K562 (cell line): ENCODE measurements around the gene EID2. TPM values are rescaled to one million over a fixed set of nuclear protein-coding genes. Genes with fewer than 3 reads are reported as not detected.

Source experiments
- ATAC-seq: fragments of 200-7000 bp; cut with Tn5 transposase; 3 replicates; pipeline ENCODE4 v1.9.1; 2020; ENCODE audit warnings: moderate library complexity
- BruUV-seq: library from RNA; stranded (reverse); fragments of 400-500 nt; replicated peaks from 2 replicates; lab custom pipeline; 2021; lab: Mats Ljungman, UMichigan
- CTCF ChIA-PET: fragments of 300-600 bp; formaldehyde crosslinking; extraction: SDS; loops from one replicate; lab custom pipeline; 2021; ENCODE audit warnings: low intra/inter-chr PET ratio; lab: Yijun Ruan, JAX
- POLR2A ChIA-PET: fragments of 300-600, 350-650 bp; sonication (Branson Sonifier 250); formaldehyde crosslinking; extraction: SDS; loops from one replicate; lab custom pipeline; 2021; ENCODE audit warnings: antibody characterized with exemption, inconsistent platforms; lab: Yijun Ruan, JAX
- DNase-seq, 4 experiments: peaks; one replicate each; pipeline versions ENCODE4 v3.0.0 to v3.0.0-alpha.2; 2011 to 2018; ENCODE audit warnings: low spot score in 3 of 4, mixed read lengths in 3 of 4; ENCODE audit errors: extremely low read depth in 1 of 4
- FAIRE-seq: peaks from 2 replicates; lab custom pipeline; 2011; peaks lifted over from hg19 to GRCh38; lab: Jason Lieb, UNC
- H2AFZ ChIP-seq: 2 replicates; pipeline ENCODE4 v1.6.0; 2011; ENCODE audit warnings: low read depth, low read length, control low read depth, inconsistent platforms
- H3K27ac ChIP-seq: fragments of 200-600 bp; 3 replicates; pipeline ENCODE4 v1.8.0; 2011; ENCODE audit warnings: low read depth, mild to moderate bottlenecking, control low read depth, inconsistent platforms, low read length, moderate library complexity, mixed read lengths; ENCODE audit errors: extremely low read depth
- H3K27me3 ChIP-seq, 2 experiments: fragments of 300-600 bp in 1 of 2; 2 replicates in 1 of 2; 3 replicates in 1 of 2; pipeline versions ENCODE4 v1.6.0 to v1.8.0; 2011; ENCODE audit warnings: inconsistent platforms in 2 of 2, low read length in 2 of 2, mild to moderate bottlenecking in 1 of 2, mixed read lengths in 1 of 2, moderate library complexity in 1 of 2; ENCODE audit not compliant: control insufficient read depth in 2 of 2, insufficient read depth in 2 of 2
- H3K36me3 ChIP-seq: fragments of 300-600 bp; 3 replicates; pipeline ENCODE4 v1.8.0; 2011; ENCODE audit warnings: mild to moderate bottlenecking, low read length, inconsistent platforms; ENCODE audit not compliant: control insufficient read depth, insufficient read depth
- H3K4me1 ChIP-seq, 2 experiments: fragments of 200-600 bp in 1 of 2; replicated peaks in 1 of 2; 2 replicates in 1 of 2; 3 replicates in 1 of 2; pipeline versions ENCODE4 v1.5.1 to v1.8.0; 2011; ENCODE audit warnings: inconsistent platforms in 2 of 2, low read length in 2 of 2, mild to moderate bottlenecking in 1 of 2, mixed read lengths in 1 of 2, moderate library complexity in 1 of 2; ENCODE audit not compliant: control insufficient read depth in 2 of 2, insufficient read depth in 2 of 2
- H3K4me2 ChIP-seq: 2 replicates; pipeline ENCODE4 v1.6.1; 2011; ENCODE audit warnings: low read length, control low read depth, inconsistent platforms, mixed read lengths; ENCODE audit not compliant: insufficient read depth
- H3K4me3 ChIP-seq: fragments of 200-600 bp; sonication (generic), shearing (Covaris generic); 2 replicates; pipeline ENCODE4 v1.5.1; 2016; ENCODE audit warnings: control low read depth, inconsistent platforms
- H3K79me2 ChIP-seq: fragments of 200-600 bp; 3 replicates; pipeline ENCODE4 v1.8.0; 2011; ENCODE audit warnings: low read length, inconsistent platforms; ENCODE audit not compliant: control insufficient read depth, insufficient read depth
- H3K9ac ChIP-seq, 2 experiments: 2 replicates each; pipeline versions ENCODE4 v1.6.0 to v1.6.1; 2011; ENCODE audit warnings: low read depth in 2 of 2, low read length in 2 of 2, control low read depth in 1 of 2, inconsistent platforms in 1 of 2, mild to moderate bottlenecking in 1 of 2, mixed read lengths in 1 of 2; ENCODE audit not compliant: insufficient read depth in 1 of 2
- H3K9me1 ChIP-seq: one replicate; pipeline ENCODE4 v1.6.0; 2011; ENCODE audit warnings: inconsistent platforms, mild to moderate bottlenecking, low read length, moderate library complexity; ENCODE audit not compliant: control insufficient read depth, insufficient read depth
- H3K9me3 ChIP-seq: replicated peaks from 2 replicates; pipeline ENCODE4 v1.5.1; 2011; ENCODE audit warnings: low read depth, low read length, inconsistent platforms; ENCODE audit not compliant: control insufficient read depth, insufficient read depth
- H4K20me1 ChIP-seq: replicated peaks from 2 replicates; pipeline ENCODE4 v1.6.1; 2011; ENCODE audit warnings: low read length, inconsistent platforms, mixed read lengths; ENCODE audit not compliant: control insufficient read depth, insufficient read depth
- ATF7 ChIP-seq: fragments of 450-650 bp; IDR thresholded peaks from 2 replicates; pipeline ENCODE4 v1.7.1; 2014; ENCODE audit warnings: mild to moderate bottlenecking, moderate library complexity
- FOXK2 ChIP-seq, 2 experiments: fragments of 450-650 bp; IDR thresholded peaks in 1 of 2; conservative IDR thresholded peaks in 1 of 2; 2 replicates each; pipeline ENCODE4 v1.6.1; 2016; ENCODE audit warnings: low read depth in 2 of 2, mild to moderate bottlenecking in 1 of 2
- VEZF1 ChIP-seq: fragments of 200-800 bp; sonication (Bioruptor generic); IDR thresholded peaks from 2 replicates; pipeline ENCODE4 v1.6.1; 2017; ENCODE audit warnings: missing genetic modification characterization, missing compliant biosample characterization
- ZBTB33 ChIP-seq: sonication (generic); formaldehyde crosslinking; IDR thresholded peaks from 2 replicates; pipeline ENCODE4 v1.8.1; 2023; ENCODE audit warnings: mild to moderate bottlenecking, missing genetic modification reagents
- ZNF740 ChIP-seq, 3 experiments: fragments of 200-800 bp in 1 of 3; sonication (Bioruptor generic) in 1 of 3; sonication (generic) in 1 of 3; formaldehyde crosslinking in 1 of 3; IDR thresholded peaks; 2 replicates each; pipeline versions ENCODE4 v1.6.1 to v1.8.0; 2016 to 2022; ENCODE audit warnings: mild to moderate bottlenecking in 2 of 3, missing compliant biosample characterization in 2 of 3, missing genetic modification characterization in 2 of 3, missing genetic modification reagents in 1 of 3
- WGBS: fragments of 100-300 bp; shearing (Covaris generic); methylation state at CpG from one replicate; pipeline ENCODE4 v1.1.6; 2016; ENCODE audit warnings: low coverage, mixed read lengths; ENCODE audit not compliant: insufficient coverage; ENCODE audit errors: missing lambda C conversion rate; 5-methylcytosine and 5-hydroxymethylcytosine counted together
- in situ Hi-C: fragments of 300-500 bp; cut with MboI; formaldehyde crosslinking; loops from 4 replicates; pipeline ENCODE4 v1.15.0; 2018; ENCODE audit warnings: inconsistent platforms, mixed read lengths
- intact Hi-C: fragments of 100-400 bp; cut with micrococcal nuclease; formaldehyde crosslinking; loops from 2 replicates; pipeline ENCODE4 v1.14.2; 2022
- polyA plus RNA-seq, 8 experiments: library from polyadenylated mRNA; depleted of rRNA in 4 of 8; stranded (reverse) in 5 of 8; unstranded in 3 of 8; fragments of >200 nt; fragmentation: Nextera tagmentation in 2 of 8; fragmentation: Illumina TruSeq in 1 of 8; extraction: Ambion mirVana in 2 of 8; extraction: Trizol in 1 of 8; gene quantifications; 2 replicates each; pipeline versions ENCODE4 v1.2.1 to v1.2.3, GENCODE V29; 2011 to 2014; ENCODE audit warnings: inconsistent platforms in 1 of 8, missing spikeins in 1 of 8
- total RNA-seq, 7 experiments: library from RNA; depleted of rRNA in 6 of 7; stranded (reverse); fragments of >200 nt in 6 of 7; fragmentation: Illumina TruSeq in 2 of 7; extraction: Trizol in 2 of 7; gene quantifications; 2 replicates each; pipeline versions ENCODE4 v1.2.1 to v1.2.3, GENCODE V29; 2011 to 2021; ENCODE audit warnings: low replicate concordance in 1 of 7
- TF ChIP-seq, protein P1 (sequence below): fragments of 150-350 bp; conservative IDR thresholded peaks from 2 replicates; pipeline ENCODE4 v1.6.1; 2014; ENCODE audit warnings: low read length

Gene EID2
- total and polyA plus RNA-seq, 9 of the 15 experiments (the other 6 are each of a cell fraction or from before 2014, with no cell fraction given): 2.5 to 18.5 (median 11.3) TPM

GRCh38 chr19:39499932-39500331, 40.0 kb downstream of the EID2 start (continued):
- TF ChIP-seq ZNF740 (CRISPR knock-in tag; IDR thresholded peaks at IDR 0.05): 0 out of 2 replicates have a peak, but pooled peaks have one; percentile 18
- no peak for TF ChIP-seq ZNF740 (tag; IDR thresholded peaks at IDR 0.05)

DNA sequence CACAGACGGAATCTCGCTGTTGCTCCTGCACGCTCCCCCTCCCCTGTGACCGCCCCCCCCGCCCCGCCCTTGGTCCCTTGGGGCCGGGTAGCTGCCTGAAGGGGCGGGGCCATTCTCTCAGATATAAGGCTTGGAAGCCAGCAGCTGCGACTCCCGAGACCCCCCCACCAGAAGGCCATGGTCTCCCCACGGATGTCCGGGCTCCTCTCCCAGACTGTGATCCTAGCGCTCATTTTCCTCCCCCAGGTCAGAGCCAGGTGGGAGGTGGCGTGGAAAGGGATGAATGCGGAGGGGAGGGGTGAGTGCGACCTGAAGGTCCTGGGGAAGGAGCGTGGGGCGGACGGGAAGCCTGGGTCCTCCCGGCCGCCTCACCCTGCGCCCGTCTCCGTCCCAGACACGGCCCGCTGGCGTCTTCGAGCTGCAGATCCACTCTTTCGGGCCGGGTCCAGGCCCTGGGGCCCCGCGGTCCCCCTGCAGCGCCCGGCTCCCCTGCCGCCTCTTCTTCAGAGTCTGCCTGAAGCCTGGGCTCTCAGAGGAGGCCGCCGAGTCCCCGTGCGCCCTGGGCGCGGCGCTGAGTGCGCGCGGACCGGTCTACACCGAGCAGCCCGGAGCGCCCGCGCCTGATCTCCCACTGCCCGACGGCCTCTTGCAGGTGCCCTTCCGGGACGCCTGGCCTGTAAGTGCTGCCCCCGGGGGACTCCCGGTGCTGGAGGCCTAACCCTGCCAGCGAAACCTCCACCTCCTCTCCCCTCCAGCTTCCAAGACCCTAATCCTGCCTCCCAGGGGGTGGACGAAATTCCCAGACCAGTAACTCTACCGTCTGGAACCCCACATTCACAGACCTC, 40.9 kb downstream of the EID2 start, which contains the start of gene DLL3:
DLL3 (plus strand) TSS at position 150 of the 845 bp plus-strand sequence; CDS start at position 178, 28 bp downstream.
- intact Hi-C loops: loop anchor here (1.0 to 5.0 kb wide), 3 partner anchors 18 to 173 kb away; partner anchors contain the start of genes EID2B and TIMM50
- peak within 1 kb of the TSS; percentile 9 to 76; a peak in 3 of 4 replicates for H3K9ac ChIP-seq
- H3K27ac ChIP-seq: no peak within 1 kb of the TSS
- in situ Hi-C loops: no loop called here
- peak; percentile 45 for ATAC-seq
- FAIRE-seq: no peak
- no TSS peak for BruUV-seq
- H4K20me1 ChIP-seq: no peaks in the 10 kb centered on the region
- H3K79me2 ChIP-seq: no peaks in the 10 kb centered on the region
- peak within 1 kb of the TSS; percentile 82 for H3K4me2 ChIP-seq
- no peaks in the 10 kb centered on the region for H3K36me3 ChIP-seq
- H3K9me1 ChIP-seq: no peaks in the 10 kb centered on the region
- WGBS: 63% methylated on average over 35 of the region's 60 CpGs
- H3K27me3 ChIP-seq: no peaks in the 10 kb centered on the region
- H3K4me1 ChIP-seq: peaks cover 10 to 29% of the 10 kb centered on the region in 2 experiments; a peak in 4 of 5 replicates
- peak; percentile 36 to 57 (median 53) for DNase-seq
- peak within 1 kb of the TSS; percentile 22 for H3K4me3 ChIP-seq
- peak within 1 kb of the TSS; percentile 97 for H2AFZ ChIP-seq
- no peaks in the 10 kb centered on the region for H3K9me3 ChIP-seq
- ChIA-PET CTCF (interaction anchor here (0.7 to 1.1 kb wide), 2 partner anchors 48 to 128 kb away, joined by 3 read pairs; no protein-coding TSS in a partner anchor), POLR2A (interaction anchor here (0.8 to 2.6 kb wide), 2 partner anchors 9 to 18 kb away, joined by 5 to 15 read pairs; partner anchors contain the start of gene TIMM50)
- TF ChIP-seq ZNF740 (CRISPR knock-in tag; IDR thresholded peaks at IDR 0.05) (no peak), ZNF740 (tag; IDR thresholded peaks at IDR 0.05) (0 out of 4 replicates have a peak, but pooled peaks of 1 of the 2 experiments have one; percentile 20), ZBTB33 (CRISPR knock-in tag) (peak; percentile 74), VEZF1 (CRISPR knock-in tag) (peak; percentile 41; the same call in 1 of the 2 replicates), FOXK2 (conservative IDR thresholded peaks at IDR 0.05 in 1 of 2, IDR thresholded peaks at IDR 0.05 in 1 of 2; ENCODE audit: low read depth in 2 of 2) (no peak), ATF7 (no peak)
- TF ChIP-seq, protein P1, sequence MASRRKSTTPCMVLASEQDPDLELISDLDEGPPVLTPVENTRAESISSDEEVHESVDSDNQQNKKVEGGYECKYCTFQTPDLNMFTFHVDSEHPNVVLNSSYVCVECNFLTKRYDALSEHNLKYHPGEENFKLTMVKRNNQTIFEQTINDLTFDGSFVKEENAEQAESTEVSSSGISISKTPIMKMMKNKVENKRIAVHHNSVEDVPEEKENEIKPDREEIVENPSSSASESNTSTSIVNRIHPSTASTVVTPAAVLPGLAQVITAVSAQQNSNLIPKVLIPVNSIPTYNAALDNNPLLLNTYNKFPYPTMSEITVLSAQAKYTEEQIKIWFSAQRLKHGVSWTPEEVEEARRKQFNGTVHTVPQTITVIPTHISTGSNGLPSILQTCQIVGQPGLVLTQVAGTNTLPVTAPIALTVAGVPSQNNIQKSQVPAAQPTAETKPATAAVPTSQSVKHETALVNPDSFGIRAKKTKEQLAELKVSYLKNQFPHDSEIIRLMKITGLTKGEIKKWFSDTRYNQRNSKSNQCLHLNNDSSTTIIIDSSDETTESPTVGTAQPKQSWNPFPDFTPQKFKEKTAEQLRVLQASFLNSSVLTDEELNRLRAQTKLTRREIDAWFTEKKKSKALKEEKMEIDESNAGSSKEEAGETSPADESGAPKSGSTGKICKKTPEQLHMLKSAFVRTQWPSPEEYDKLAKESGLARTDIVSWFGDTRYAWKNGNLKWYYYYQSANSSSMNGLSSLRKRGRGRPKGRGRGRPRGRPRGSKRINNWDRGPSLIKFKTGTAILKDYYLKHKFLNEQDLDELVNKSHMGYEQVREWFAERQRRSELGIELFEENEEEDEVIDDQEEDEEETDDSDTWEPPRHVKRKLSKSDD: no peak
